GM21515 (cell line): ENCODE results near the gene RPN2.

ENCODE experiments used
- ATAC-seq: cut with Tn5 transposase; IDR thresholded peaks from one replicate; pipeline ENCODE4 v1.9.1; 2021; ENCODE audit not compliant: unreplicated experiment

The RPN2 gene

DNA sequence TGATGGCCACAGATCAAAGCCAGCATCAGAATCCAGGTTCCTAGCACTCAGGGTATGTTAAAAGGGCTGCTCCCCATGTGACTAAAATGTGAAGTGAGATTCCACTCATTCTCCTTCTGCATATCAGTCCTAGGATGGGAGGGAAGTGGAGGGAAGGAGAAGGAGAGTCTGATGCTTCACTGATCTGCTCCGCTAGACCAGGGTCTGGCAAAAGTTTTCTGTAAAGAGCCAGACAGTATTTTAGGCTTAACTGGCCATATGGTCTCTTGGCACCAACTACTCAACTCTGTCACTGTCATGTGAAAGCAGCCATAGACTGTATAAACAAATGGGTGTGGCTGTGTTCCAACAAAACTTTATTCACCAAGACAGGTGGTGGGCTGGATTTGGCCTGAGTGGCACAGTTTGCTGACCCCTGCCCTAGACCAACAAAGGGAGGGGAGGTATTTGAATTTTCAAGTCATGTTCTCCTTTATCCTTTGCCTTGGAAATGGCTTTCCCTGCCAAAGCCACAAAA lies 59.9 kb downstream of the RPN2 start:
- no peak for ATAC-seq

DNA sequence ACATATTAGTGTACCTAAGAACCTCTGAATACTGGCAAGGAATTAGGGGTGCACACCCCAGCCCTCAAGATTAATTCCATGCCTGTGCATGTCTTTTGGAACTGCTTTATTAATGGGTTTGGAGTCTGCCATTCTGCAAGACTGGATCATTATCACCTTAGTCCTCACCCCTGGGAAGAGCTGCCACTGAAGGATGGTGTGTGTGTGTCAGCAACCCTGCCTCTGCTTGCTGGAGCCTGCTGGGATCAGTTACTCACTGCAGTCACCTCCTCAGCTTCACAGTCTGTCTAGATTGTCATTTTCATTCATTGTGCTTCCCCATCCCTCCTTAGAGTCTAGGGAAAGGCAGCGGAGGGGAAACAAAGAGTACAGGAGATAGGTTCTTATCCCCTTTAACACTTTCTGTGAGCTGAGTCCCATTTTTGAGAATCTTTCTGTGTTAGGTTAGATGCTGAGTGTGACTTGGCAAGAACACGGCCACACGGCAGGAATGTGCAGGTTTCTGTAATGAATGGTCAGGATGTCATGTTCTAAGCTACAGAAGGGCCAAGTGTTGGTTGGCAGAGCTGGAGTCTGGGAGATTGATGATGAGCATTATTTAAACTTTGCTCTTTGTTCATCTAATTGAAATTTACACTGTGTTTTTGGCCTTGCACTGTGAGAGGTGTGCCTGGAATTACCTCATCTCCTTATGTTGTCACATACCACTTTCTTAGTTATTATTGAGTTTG lies 61.4 kb downstream of the RPN2 start:
- ATAC-seq = no peak

DNA sequence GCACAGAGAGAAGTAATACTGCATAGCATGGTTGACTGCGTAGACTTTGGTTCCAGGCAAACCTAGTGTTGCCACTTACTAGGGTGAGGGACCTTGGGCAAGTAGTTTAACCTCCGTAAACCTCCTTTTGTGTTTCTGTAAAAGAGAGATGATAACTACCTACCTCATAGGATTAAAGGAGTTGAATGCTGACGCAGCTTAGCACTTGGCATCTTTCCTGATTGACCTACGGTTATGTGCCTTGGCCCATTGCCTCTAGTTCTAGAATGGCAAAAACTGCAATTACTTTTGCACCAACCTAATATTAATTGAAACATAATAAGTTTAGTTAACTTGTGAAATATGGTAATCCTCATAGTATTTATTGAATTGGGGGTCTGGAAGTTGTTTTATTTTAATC lies 63.4 kb downstream of the RPN2 start:
- no peak for ATAC-seq

DNA sequence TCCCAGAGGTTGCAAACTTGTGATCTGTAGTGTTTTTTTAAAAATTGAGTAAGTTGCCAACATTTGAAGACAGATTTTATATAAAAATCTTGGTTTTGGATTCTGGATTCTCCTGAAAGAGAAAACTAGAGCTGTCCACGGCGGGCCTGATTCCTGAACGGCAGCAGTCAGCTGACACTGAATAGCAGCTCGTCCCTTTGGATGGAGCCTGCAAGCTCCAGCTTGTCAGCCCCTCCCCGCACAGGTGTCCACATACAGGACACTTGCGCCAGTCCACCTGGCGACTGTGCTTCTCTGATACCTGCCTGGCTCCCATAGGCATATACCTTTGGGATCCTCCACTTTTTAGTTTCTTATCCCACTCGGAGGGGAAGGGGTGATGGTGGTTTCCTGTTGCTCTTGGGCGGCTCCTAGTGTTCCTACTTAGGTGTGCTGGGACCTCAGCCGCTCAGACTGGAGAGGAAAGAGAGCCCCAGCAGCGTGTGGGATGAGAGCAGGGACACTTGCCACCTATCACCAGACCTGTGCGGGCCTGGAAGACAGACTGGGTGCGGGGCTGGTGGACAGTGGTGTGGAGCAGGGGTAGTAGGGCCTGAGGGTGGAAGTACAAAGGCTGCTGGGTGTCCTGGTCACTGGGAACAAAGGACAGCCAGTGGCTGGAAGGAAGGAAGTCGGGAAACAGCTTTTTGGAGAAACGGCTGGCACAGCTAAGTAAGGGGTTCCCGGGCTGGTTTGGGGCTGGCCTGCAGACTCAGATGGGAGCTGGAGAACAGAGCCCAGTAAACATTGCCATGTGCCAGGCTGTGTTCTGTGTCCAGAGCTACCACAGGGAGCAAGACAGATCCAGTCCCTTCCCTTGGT lies 64.2 kb downstream of the RPN2 start:
- ATAC-seq = no peak

- no peak for ATAC-seq
Measured at GRCh38 chr20:37243937-37244571, 64.9 kb downstream of the RPN2 start.

DNA sequence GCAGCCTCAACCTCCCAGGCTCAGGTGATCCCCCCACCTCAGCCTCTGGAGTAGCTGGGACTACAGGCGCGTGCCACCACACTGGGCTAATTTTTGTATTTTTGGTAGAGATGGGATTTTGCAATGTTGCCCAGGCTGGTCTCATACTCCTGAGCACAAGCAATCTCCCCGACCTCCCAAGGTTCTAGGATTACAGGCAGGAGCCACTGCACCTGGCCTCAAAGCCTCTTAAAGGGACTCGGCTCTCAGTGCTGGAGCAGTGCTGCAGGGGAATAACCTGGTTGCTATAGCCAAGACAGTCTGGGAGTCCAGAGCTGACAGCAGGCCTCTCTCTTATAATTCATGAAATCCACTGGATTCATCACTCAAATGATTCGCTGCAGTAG lies 65.4 kb downstream of the RPN2 start:
- no peak for ATAC-seq

DNA sequence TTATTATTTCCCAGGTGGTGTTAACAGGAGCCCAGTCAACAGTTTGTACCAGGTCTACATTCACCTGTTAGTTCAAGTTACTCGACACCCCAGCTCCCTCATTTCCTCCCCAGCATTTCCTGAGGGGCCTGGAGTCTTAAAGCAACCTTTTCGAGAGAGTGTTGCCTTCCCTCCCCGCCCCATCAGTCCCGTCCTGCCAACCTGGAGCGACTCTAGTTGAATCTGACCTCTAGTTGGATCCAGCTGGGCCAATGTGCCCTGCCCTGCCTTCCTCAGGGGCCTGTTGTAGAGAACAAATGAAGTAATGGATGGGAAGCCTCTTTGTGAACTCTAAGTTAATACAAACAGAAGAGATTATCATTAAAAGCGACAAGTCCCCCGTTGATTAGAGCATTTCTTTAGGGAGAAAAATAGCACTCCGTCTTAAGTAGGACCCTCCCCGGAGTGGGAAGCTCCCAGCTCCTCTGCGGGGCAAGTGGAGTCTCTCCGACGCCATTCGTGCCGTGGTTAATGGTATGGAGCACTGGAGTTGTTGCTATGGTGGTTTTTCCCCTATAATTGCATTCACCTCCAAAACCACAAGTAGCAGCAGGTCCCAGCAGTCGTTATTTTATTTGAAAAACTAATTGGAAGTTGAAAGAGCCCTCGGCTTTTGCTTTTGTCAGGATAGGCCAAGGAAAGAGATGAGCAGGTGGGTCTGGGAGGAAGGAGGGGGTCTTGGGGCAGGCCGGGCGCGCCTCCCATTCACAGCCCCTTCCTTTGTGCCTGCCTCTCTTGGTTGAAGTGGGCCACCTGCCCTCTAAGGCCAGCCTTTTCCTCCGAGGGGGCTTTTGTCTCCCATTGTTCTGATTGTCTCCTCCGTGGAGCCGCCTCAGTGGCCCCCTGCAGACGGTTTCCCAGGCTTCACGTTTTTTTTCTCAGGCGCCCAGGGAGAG lies 66.4 kb downstream of the RPN2 start:
- no peak for ATAC-seq

GRCh38 chr20:37246736-37247135 lies 67.6 kb downstream of the RPN2 start:
- ATAC-seq = no peak

- ATAC-seq = no peak
Measured at GRCh38 chr20:37247547-37247946, 68.4 kb downstream of the RPN2 start.

DNA sequence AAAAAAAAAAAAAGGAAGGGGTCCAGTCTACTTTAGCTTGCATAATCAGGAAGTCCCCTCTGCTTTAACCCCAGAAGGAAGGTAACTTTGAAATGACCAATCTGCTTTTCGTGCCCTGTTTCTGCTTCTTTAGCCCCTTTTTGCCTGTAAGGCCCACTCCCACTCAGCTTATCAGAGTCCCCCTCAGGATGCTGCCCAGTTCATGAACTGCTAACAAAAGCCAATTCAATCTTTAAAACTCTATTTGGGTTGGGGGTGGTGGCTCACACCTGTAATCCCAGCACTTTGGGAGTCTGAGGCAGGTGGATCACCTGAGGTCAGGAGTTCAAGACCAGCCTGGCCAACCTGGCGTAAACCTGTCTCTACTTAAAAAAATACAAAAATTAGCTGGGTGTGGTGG lies 70.2 kb downstream of the RPN2 start:
- ATAC-seq = no peak

DNA sequence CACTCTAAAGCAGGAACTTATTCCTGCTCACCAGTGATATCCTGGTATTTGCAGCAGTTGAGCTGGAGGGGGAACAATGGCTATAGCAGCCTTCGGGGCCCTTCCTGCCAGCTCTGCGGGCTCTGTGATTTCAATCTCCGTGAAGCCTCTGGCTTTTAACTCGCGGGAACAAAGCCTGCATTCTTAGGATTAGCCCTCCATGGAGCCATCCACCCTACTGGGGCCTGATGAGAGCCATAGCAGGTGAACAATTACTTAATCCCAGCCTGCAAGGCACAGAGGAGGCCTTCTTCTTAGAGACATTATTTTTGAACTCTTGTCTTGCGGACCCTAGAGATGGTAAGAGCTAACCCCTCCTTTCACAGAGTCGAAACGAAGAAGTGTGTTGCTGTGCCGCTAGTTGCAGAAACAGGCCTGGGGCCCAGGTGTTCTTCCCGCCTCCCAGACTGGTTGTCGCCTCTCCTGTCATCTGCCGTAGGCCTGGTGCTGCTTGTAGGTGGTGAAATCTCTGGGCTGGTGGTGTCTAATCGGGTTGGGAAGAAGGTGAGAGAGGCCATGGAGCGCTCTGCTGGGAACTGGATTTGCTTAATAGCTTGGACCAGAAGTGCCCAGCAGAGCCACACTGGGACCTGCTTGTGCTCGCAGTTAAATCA lies 72.8 kb downstream of the RPN2 start:
- ATAC-seq = no peak

GRCh38 chr20:37253087-37253486 lies 74.0 kb downstream of the RPN2 start:
- ATAC-seq = no peak

DNA sequence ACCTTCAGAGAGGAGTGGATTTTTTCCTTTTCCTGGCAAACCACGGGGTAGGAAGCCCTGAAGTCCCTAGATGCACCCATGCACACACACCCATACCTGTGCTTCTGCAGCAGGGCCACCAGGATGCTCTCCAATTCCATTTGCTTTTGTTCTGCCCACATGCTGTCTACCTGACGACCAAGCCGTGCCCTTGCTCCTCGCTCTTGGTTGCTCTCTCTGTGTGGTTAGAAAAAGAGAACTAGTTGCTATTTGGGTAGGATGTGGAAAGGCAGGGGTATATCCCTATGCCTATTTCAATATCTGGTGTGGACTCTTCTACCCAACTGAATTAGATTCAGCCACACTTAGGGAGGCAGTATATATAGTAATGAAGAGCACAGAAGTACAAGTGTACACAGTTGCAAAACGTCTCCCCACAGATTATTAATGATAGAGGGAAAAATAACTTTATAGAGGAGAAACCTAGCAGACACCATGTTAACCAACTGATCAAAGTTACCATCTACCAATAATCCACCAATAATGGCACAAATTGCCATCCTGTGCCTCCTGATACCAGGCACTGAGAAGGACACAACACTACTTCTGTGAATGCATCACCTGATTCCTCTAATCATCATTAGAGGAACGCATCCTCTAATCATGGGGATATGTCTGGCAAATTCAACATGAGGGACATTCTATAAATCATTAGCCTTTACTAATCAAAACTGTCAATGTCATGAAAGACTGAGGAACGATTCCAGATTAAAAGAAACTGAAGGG lies 75.2 kb downstream of the RPN2 start:
- no peak for ATAC-seq

- ATAC-seq = no peak
Measured at GRCh38 chr20:37256286-37256685, 77.2 kb downstream of the RPN2 start.

GRCh38 chr20:37257530-37257929 lies 78.4 kb downstream of the RPN2 start:
- ATAC-seq = no peak

DNA sequence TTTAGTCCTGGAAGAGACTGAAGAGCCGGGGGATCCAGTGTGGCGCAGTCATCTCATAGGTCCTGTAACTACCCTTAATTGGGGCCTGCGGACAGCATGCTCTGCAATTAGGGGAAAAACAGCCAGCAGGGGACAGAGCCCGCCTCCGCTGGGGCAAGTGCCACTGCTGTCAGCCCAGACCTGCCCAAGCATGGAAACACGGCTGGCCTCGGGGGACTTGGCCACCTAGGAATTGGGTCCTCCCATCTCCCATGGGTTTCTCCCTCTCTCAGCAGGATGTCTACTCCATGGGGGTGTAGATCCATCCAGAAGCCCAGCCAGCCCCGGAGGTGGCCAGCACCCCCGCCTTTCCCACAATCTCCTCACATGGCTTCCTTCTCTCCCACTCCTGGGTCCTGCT lies 78.9 kb downstream of the RPN2 start:
- no peak for ATAC-seq

GRCh38 chr20:37259031-37259430 lies 79.9 kb downstream of the RPN2 start:
- ATAC-seq = no peak

- ATAC-seq = no peak
Measured at GRCh38 chr20:37259865-37260264, 80.7 kb downstream of the RPN2 start.

GRCh38 chr20:37260923-37261322 lies 81.8 kb downstream of the RPN2 start:
- no peak for ATAC-seq
